A549 (cell line): ENCODE data around the gene CREB3L1.

Source experiments
- BHLHE40 ChIP-seq: IDR thresholded peaks from 2 replicates; pipeline ENCODE4 v1.6.1; 2012; ENCODE audit warnings: low read depth, low read length, inconsistent platforms
- CEBPB ChIP-seq, 2 experiments: fragments of >200 bp in 1 of 2; sonication (Bioruptor Twin) in 1 of 2; formaldehyde crosslinking in 1 of 2; IDR thresholded peaks; 2 replicates each; pipeline ENCODE4 v1.6.1; 2012 to 2016
- CHD2 ChIP-seq: fragments of 150-350 bp; IDR thresholded peaks from 2 replicates; pipeline ENCODE4 v1.6.1; 2014; ENCODE audit warnings: low read length; ENCODE audit not compliant: partially characterized antibody
- CTCF ChIP-seq: fragments of >200 bp; sonication (Bioruptor Twin); formaldehyde crosslinking; IDR thresholded peaks from 3 replicates; pipeline ENCODE4 v1.5.1; 2016
- EP300 ChIP-seq, 2 experiments: fragments of >200 bp; sonication (Bioruptor Twin); formaldehyde crosslinking; IDR thresholded peaks; 2 replicates in 1 of 2; 3 replicates in 1 of 2; pipeline ENCODE4 v1.6.1; 2016 to 2017
- HOXB13 ChIP-seq: fragments of 250-450 bp; sonication (Bioruptor Pico); IDR thresholded peaks from 2 replicates; pipeline ENCODE4 v1.5.0; 2020; ENCODE audit warnings: low read depth, mild to moderate bottlenecking, moderate library complexity
- MAFK ChIP-seq: fragments of 450-650 bp; IDR thresholded peaks from 2 replicates; pipeline ENCODE4 v1.6.1; 2014; ENCODE audit not compliant: partially characterized antibody
- MYC ChIP-seq: IDR thresholded peaks from 2 replicates; pipeline ENCODE4 v1.6.1; 2012; ENCODE audit warnings: mild to moderate bottlenecking, inconsistent platforms, low read length, improper control_type of control experiment, borderline replicate concordance
- POLR2A ChIP-seq: IDR thresholded peaks from 2 replicates; pipeline ENCODE4 v1.6.1; 2012; ENCODE audit warnings: mild to moderate bottlenecking, low read length
- REST ChIP-seq: fragments of 200-600 bp; sonication (generic); IDR thresholded peaks from 2 replicates; pipeline ENCODE4 v1.6.1; 2016; ENCODE audit warnings: antibody characterized with exemption, mild to moderate bottlenecking, moderate library complexity
- TF ChIP-seq, protein P1 (sequence below): fragments of 150-350 bp; IDR thresholded peaks from 2 replicates; pipeline ENCODE4 v1.6.1; 2014; ENCODE audit warnings: low read depth, mild to moderate bottlenecking, low read length

DNA sequence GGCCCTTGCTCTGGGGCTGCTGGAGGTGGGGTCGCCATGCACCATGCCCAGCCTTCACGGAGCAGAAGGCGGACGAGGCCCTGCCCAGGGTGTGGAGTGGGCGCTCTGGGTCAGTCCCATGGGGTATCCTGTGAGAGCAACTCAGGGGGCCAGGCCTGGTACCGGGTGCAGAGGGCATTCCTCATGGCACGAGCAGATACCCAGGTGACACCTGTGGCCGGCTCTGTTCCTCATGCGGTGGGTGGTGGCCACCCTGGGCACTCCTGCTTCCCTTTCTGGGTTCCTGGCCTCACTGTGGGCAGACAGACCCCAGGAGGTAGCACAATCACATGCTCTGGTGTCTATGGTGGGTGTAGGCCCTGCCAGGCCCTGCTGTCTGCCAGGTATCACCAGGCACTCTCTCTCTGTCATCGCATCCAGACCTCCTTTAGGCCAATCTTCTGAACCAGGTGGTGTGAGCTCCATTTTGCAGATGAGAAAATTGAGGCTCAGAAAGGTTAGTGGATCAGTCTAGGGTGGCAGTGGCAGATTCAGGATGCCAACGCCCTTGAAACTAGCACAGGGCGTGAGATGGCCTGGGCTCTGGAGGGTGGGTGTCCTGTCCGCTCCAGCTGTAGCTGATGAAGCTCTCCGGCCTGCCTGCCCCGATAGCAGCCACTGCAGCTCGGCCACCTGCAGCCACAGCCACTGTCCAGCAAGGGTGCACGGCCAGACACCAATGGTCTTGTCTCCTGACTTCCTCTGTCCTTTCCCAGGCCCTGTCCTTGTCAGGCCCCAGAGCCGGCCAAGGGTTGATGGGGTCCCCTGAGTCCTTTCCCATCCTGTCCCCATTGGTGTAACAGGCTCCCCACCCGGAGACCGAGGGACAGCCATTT, 84.9 kb downstream of the CREB3L1 start:
- TF ChIP-seq CTCF (no peak), HOXB13 (no peak), MYC (no peak), POLR2A (no peak), CHD2 (no peak), REST (no peak), MAFK (no peak), EP300 (IDR thresholded peaks at IDR 0.05) (no peak), BHLHE40 (no peak), CEBPB (IDR thresholded peaks at IDR 0.05) (no peak)
- TF ChIP-seq, protein P1, sequence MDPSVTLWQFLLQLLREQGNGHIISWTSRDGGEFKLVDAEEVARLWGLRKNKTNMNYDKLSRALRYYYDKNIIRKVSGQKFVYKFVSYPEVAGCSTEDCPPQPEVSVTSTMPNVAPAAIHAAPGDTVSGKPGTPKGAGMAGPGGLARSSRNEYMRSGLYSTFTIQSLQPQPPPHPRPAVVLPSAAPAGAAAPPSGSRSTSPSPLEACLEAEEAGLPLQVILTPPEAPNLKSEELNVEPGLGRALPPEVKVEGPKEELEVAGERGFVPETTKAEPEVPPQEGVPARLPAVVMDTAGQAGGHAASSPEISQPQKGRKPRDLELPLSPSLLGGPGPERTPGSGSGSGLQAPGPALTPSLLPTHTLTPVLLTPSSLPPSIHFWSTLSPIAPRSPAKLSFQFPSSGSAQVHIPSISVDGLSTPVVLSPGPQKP: no peak
